Activated CD8-positive, alpha-beta memory T cell treated with anti-CD3 and anti-CD28 coated beads, Interleukin-2, amount 50 U/mL, for 1 hour (primary cell): ENCODE data around the gene PROSER2.

Source experiments
- DNase-seq: peaks from one replicate; pipeline ENCODE4 v3.0.0-alpha.2; 2020; ENCODE audit errors: extremely low read depth

Gene PROSER2

DNA sequence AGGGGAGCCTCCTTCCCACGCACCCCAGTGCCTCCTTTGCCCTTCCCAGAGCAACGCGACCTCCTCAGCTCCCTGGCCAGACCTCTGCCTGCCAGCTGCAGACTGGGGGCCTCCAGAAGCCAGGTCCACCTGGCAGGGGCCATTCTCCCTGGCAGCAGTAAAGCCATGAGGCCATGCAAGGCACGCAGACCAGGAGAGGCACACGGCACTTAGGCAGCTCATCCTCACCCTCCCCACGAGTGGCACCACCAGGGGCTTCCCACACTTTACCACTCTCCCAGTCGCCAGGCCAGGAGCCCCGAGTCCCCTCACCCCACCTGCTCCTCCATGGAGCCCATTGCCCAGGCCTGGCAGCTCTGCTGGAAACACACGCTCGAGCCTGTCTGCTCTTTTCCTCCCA, 85.4 kb downstream of the PROSER2 start:
- DNase-seq = no peak

DNA sequence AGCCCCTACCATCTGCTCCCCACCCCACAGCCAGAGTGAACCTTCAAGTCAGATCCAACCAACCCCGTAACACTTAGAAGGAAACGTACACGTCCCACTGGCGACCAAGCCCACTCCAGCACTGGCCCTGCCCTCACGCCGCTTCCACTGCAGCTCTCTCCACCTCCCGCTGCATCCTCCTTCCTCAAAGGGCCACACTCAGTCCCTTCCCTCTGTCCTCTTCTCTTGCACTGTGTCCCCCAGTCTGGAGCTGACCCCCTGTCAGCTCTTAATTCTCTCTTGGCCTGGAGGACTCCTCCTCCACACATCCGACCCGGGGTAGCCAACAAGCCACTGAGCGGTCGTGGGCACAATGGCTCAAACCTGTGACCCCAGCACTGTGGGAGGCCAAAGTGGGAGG, 85.8 kb downstream of the PROSER2 start:
- no peak for DNase-seq

DNA sequence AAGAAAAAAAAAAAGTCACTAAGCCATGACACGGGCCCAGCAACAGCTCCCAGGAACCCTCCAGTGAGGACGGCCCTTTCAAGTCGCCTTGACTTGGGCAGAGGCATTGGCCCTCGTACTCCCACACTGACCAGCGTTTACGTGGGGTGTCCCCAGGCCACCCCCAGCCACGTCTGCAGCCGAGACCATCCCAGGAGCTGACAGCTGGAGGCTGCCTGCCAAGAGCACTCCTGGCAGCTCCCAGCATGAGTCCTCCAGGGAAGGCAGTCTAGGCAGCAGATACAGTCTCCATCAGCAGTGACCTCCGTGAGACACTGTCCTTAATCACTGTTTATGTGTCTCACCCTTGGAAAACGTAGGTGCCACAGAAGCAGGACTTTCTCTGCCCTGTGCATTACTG, 86.5 kb downstream of the PROSER2 start:
- no peak for DNase-seq

DNA sequence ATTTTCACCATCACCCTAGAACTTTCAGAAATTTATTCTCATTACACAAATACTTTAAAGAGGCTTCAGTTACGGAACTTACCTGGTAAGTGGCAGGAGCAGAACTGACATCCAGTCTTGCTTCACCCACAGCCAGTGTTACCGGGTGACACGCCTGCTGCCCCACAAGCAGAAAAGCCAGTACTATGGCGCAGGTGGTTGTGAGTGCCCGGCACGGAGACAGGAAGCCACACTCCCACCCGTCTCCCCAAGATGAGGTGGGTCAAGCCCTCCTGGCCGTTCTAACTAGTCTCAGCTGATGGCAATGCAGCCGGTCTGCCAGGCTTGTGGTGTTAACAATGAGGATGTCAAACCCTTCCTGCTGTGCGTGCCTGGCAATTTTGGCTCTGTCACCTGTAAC, 86.9 kb downstream of the PROSER2 start:
- DNase-seq = no peak

DNA sequence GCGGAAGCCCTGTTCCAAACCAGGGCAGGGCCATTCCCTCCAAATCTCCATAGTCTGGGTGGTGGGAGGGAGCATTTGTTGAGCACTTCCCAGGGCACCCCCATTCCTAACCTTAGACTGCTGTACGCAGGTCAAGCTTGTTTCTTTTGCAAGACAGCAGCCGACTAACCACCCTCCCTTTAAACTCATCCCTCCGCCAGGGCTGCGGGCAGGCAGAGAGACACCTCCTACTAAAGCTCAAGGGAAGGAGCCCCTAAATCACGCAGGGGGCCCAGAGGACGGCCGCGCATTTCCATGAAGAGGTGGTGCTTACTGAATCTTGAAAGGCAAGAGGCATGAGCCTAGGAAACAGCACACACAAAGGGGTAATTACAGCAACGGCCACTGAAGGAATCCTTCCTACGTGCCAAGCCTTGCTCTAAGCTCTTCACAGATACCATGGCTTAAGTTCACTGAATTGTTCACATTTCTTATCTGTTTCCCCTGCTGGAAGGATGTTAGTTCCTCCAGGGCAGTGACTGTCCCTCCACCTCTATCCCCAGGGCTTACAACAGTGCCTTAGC, 90.0 kb downstream of the PROSER2 start:
- no peak for DNase-seq

DNA sequence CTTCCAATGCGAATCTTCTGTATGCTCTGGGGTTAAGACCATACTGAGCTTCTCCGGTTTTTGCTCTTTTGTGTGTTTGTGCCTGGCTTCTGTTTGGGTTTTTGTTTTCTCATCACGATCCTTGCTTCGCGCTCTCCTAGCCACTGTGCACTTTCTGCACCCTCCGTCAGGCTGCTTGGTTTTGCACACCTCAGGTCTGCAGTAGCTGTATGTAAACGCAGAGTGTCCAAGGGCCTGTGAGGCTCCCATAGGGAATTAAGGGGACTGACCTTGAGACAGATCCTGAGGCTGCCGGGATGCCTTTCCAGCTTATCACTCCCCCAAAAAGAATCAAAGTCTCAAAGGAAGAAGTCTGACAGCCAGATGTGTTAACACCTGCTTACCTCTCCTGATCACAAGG, 95.2 kb downstream of the PROSER2 start:
- DNase-seq = no peak

DNA sequence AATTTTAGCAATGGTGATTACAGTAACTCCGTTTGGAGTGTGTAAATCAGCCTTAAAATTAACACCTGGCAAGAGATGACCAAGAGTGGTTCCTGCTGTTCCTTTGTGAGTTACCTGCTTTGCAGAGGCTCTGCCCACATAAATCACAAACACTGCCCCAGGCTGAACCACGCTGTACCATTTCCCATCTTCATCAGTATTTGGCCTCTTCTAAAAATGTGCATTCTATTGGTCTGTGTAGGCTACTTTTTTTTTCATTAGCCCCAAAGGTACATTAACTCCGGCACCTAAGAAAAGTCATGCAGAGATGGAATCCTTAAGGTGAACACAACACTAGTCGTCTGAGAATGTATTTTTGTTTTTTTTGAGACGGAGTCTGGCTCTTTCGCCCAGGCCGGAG, 96.1 kb downstream of the PROSER2 start:
- DNase-seq = no peak
